Ishikawa (cell line): ENCODE measurements around the gene SHD.

Experiments
- CEBPB ChIP-seq: IDR thresholded peaks from 2 replicates; pipeline ENCODE4 v1.6.1; 2012
- CREB1 ChIP-seq: IDR thresholded peaks from 2 replicates; pipeline ENCODE4 v1.6.1; 2012; ENCODE audit warnings: low read depth
- EGR1 ChIP-seq: IDR thresholded peaks from 2 replicates; pipeline ENCODE4 v1.6.1; 2012
- EP300 ChIP-seq: IDR thresholded peaks from 2 replicates; pipeline ENCODE4 v1.6.1; 2012; ENCODE audit warnings: borderline replicate concordance
- FOXM1 ChIP-seq: IDR thresholded peaks from 2 replicates; pipeline ENCODE4 v1.6.1; 2012; ENCODE audit warnings: low read depth, borderline replicate concordance
- NFIC ChIP-seq: IDR thresholded peaks from 2 replicates; pipeline ENCODE4 v1.6.1; 2012
- RAD21 ChIP-seq: IDR thresholded peaks from 2 replicates; pipeline ENCODE4 v1.6.1; 2012; ENCODE audit warnings: low read depth
- REST ChIP-seq: IDR thresholded peaks from 2 replicates; pipeline ENCODE4 v1.6.1; 2012; ENCODE audit warnings: low read depth, mild to moderate bottlenecking
- TAF1 ChIP-seq: IDR thresholded peaks from 2 replicates; pipeline ENCODE4 v1.6.1; 2012; ENCODE audit warnings: low read depth, mild to moderate bottlenecking
- TCF12 ChIP-seq: IDR thresholded peaks from 2 replicates; pipeline ENCODE4 v1.6.1; 2012; ENCODE audit warnings: low read depth
- TEAD4 ChIP-seq: IDR thresholded peaks from 2 replicates; pipeline ENCODE4 v1.6.1; 2012
- USF1 ChIP-seq: IDR thresholded peaks from 2 replicates; pipeline ENCODE4 v1.6.1; 2012
- YY1 ChIP-seq: IDR thresholded peaks from 2 replicates; pipeline ENCODE4 v1.6.1; 2012; ENCODE audit warnings: low read depth

- no peak for TF ChIP-seq REST
- TF ChIP-seq TAF1, result no peak
- no peak for TF ChIP-seq RAD21
- no peak for TF ChIP-seq EP300
- no peak for TF ChIP-seq TEAD4
- TF ChIP-seq NFIC, result no peak
- TF ChIP-seq EGR1, result no peak
- no peak for TF ChIP-seq YY1
- no peak for TF ChIP-seq USF1
- no peak for TF ChIP-seq TCF12
- no peak for TF ChIP-seq FOXM1
- TF ChIP-seq CREB1, result no peak
- no peak for TF ChIP-seq CEBPB
These were observed 15.3 kb downstream of the SHD start for GRCh38 chr19:4294389-4294788.
